ENCODE measurements around the gene SRRM4. TPM values are rescaled to one million over a fixed set of nuclear protein-coding genes. Genes with fewer than 3 reads are reported as not detected.
"Not testable (repeated sequence)": the region's sequence is repeated elsewhere in the genome, so short reads cannot be mapped to it uniquely, and the experiment has no call there.

The SRRM4 gene
- total and polyA plus RNA-seq, 10 donors: under 0.01 TPM; not detected in 8

- Histone ChIP-seq H3K9me3 (peaks cover 0 to 4% (median under 1%) of the 10 kb centered on the region in 8 donors), H3K4me3 (no peak overlapping the region), H3K27me3 (replicated peaks in 1 of 7) (peaks cover 0 to 75% (median 15%) of the 10 kb centered on the region in 7 donors), H3K4me1 (no peaks in the 10 kb centered on the region), H3K27ac (no peak overlapping the region), H3K36me3 (no peaks in the 10 kb centered on the region)
- 47 to 60% (median 55%) methylated on average over 5 of the region's 5 CpGs for WGBS, 5 donors
- DNase-seq: no peak
- TF ChIP-seq POLR2AphosphoS5 (IDR thresholded peaks at IDR 0.05): no peak
- TF ChIP-seq POLR2A (IDR thresholded peaks at IDR 0.05): no peak
- TF ChIP-seq CTCF (IDR thresholded peaks at IDR 0.05 in 8 of 11, conservative IDR thresholded peaks at IDR 0.05 in 3 of 11): no peak
- intact Hi-C loops (cut with DNase I; ENCODE audit: low total_unique reads): no loop called here
These were observed 23.7 kb downstream of the SRRM4 start for GRCh38 chr12:119005085-119005484.

GRCh38 chr12:119005913-119006312 is 24.6 kb downstream of the SRRM4 start:
- peaks cover 0 to 72% (median 15%) of the 10 kb centered on the region in 7 donors for H3K27me3 ChIP-seq (replicated peaks in 1 of 7)
- H3K4me1 ChIP-seq: no peaks in the 10 kb centered on the region
- DNase-seq: no peak
- no peak overlapping the region for H3K4me3 ChIP-seq
- no peak overlapping the region for H3K27ac ChIP-seq
- intact Hi-C loops (cut with DNase I; ENCODE audit: low total_unique reads): no loop called here
- H3K9me3 ChIP-seq: peaks cover 0 to 13% (median 7%) of the 10 kb centered on the region in 8 donors
- no peaks in the 10 kb centered on the region for H3K36me3 ChIP-seq
- no peak for TF ChIP-seq POLR2A (IDR thresholded peaks at IDR 0.05)
- no peak for TF ChIP-seq POLR2AphosphoS5 (IDR thresholded peaks at IDR 0.05)
- no peak for TF ChIP-seq CTCF (IDR thresholded peaks at IDR 0.05 in 8 of 11, conservative IDR thresholded peaks at IDR 0.05 in 3 of 11)
- WGBS, 5 donors: 27 to 38% (median 34%) methylated on average over 4 of the region's 4 CpGs

GRCh38 chr12:119006746-119007145 is 25.4 kb downstream of the SRRM4 start:
- 18 to 28% (median 25%) methylated on average over 5 of the region's 5 CpGs for WGBS, 5 donors
- Histone ChIP-seq H3K27ac (no peak overlapping the region), H3K36me3 (no peaks in the 10 kb centered on the region), H3K27me3 (replicated peaks in 1 of 7) (peaks cover 0 to 72% (median 15%) of the 10 kb centered on the region in 7 donors), H3K4me3 (no peak overlapping the region), H3K4me1 (no peaks in the 10 kb centered on the region), H3K9me3 (peaks cover 0 to 21% (median 16%) of the 10 kb centered on the region in 8 donors)
- TF ChIP-seq CTCF (IDR thresholded peaks at IDR 0.05 in 8 of 11, conservative IDR thresholded peaks at IDR 0.05 in 3 of 11) (no peak), POLR2AphosphoS5 (IDR thresholded peaks at IDR 0.05) (no peak), POLR2A (IDR thresholded peaks at IDR 0.05) (no peak)
- DNase-seq: no peak
- intact Hi-C loops (cut with DNase I; ENCODE audit: low total_unique reads): no loop called here

- H3K36me3 ChIP-seq; H3K4me1 ChIP-seq; H3K27ac ChIP-seq; DNase-seq; H3K4me3 ChIP-seq; intact Hi-C loops (cut with DNase I; ENCODE audit: low total_unique reads): not testable (repeated sequence)
- peaks cover 0 to 23% (median 19%) of the 10 kb centered on the region in 8 donors for H3K9me3 ChIP-seq
- WGBS, 5 donors: 54 to 85% (median 74%) methylated on average over 1 of the region's 1 CpG
- H3K27me3 ChIP-seq (replicated peaks in 1 of 7): peaks cover 0 to 64% (median 15%) of the 10 kb centered on the region in 7 donors
These were observed 26.9 kb downstream of the SRRM4 start for GRCh38 chr12:119008273-119008672.
